NOMO-1 treated with DMSO at 0.1 percent for 48 hours (cell line): ENCODE measurements around the gene LSM14B.

ENCODE experiments used
- DNase-seq: peaks from one replicate; lab custom pipeline; 2025; ENCODE audit not compliant: unreplicated experiment; lab: John Stamatoyannopoulos, UW

The LSM14B gene

DNA sequence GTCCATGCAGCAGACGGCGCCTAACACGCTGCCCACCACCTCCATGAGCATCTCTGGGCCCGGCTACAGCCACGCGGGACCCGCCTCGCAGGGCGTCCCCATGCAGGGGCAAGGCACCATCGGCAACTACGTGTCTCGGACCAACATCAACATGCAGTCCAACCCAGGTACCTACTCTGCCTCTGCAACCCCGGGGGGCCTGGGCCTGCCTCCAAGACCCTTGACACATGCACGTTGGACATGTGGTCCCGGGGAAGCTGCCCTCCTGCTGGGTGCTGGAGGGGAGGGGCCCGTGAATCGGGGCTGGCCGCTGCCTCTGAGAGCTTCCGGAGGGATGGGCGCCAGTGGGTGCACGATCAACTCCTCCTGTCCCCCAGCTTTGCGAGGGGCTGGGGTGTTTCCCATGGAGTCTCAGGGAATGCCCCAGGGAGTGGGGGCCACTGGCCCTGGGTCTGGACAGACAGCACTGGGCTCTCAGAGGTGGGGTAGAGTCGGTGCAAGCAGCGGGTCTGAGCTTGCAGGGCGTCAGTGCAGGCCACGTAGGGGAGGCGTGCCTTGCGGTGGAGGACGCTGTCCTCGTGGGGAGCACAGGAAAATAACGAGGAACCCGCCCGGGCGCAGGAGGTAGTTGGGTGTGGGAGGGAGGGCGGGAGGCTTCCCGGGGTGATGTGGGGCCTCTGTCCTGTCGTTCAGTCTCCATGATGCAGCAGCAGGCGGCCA lies 40.6 kb downstream of the LSM14B start:
- no peak for DNase-seq

GRCh38 chr20:62163485-62163865 lies 41.2 kb downstream of the LSM14B start:
- no peak for DNase-seq

DNA sequence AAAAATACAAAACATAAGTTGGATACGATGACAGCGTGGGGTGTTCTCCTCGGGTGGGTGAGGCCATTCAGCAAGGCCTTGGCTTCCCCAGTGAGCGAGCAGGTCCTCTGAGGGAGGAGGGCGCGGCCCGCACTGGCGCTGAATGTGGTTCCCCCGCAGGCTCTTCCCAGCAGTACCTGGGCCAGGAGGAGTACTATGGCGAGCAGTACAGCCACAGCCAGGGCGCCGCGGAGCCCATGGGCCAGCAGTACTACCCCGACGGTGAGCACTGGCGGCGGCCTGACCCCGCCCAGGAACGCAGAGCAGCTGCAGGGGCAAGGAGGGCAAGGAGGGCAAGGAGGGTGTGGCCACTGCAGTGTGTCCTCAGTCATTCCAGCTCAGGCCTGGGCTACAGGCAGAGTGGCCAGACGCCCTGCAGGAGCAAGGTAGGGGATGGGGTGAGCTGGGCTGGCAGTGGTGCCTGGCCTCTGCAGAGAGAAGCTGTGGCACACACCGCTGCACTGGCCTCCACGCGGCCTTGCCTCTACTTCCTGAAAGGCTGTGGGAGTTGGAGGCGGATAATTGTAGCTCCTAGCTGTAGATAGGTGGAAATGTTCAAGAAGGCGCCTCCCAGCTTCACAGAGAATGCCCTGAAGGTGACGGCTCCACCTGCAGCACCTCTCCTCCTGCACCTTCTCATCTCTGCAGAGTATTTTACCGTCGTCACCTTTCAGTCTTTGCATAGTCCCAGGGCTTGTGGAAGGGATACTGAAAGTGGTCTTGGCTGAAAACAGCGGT lies 41.9 kb downstream of the LSM14B start:
- no peak for DNase-seq

GRCh38 chr20:62164879-62165761 lies 42.8 kb downstream of the LSM14B start:
- no peak for DNase-seq

DNA sequence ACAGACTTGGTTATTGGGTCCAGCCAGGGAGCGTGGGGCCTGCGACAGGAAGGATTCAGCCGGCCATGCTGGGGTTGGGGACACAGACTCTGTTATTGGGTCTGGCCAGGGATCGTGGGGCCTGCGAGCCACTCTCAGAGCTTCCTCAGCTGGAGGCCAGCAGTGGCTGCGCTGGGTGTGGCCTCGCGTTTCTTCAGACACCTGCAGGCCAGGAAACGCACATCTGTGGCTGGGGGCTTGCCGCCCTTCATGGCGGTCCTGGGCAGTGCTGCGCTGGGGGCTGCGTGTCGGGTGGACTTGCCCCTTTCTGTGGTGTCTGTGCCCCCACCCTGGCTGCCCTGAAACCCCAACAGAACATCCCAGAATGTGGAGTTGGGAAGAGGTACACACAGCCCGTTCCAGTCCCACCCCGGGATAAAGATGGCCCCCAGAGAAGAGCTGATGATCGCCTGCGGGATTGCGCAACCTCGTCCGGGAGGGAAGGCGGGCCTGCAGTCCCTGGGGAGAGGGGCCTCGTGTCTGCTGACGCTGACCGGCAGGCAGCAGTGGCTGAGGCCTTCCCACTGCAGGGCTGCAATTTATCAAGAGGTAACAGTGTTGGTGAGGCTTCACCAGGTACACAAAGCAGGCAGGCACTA lies 43.6 kb downstream of the LSM14B start:
- DNase-seq, result no peak

DNA sequence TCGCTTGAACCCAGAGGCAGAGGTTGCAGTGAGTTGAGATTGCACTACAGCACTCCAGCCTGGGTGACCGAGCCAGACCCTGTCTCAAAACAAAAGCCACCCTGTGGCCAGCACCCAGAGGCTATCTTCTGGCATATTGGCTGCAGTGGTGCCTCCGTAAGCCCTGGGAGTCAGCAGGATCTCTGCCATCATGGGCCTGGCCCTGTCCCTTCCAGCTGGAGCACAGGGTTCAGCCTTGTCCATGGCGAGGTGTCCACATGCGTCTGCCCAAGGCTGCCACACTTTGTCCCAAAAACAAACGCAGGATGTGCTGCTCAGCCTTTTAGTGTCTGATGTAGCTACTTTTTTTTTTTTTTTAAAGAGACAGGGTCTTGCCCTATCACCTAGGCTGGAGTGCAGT lies 45.2 kb downstream of the LSM14B start:
- DNase-seq, result no peak

GRCh38 chr20:62168061-62168460 lies 45.8 kb downstream of the LSM14B start:
- no peak for DNase-seq

DNA sequence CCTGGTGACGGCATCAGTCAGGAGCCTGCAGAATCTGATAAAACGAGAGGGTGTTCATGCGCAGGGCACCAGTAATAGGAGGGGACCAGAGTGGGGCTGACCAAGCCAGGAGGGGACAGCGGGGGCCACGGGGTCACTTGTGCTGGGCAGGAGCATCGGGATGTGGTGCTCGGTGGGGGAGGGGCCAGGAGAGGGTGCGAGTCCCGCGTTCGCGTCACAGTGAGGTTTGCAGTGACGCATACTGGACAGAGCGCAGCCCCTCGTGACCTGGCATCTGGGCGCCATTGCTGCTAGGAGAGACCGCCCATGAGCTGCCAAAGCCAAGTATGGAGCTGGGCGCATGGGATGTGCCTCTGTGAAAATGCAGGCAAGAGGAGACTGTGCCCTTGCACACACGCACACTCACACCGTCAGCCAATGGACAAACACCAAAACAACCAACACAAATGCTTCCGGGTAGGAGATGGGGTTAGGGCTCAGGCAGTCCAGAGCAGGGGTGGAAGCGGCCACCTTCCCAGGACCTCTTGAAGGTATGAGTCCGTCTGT lies 46.7 kb downstream of the LSM14B start:
- no peak for DNase-seq

DNA sequence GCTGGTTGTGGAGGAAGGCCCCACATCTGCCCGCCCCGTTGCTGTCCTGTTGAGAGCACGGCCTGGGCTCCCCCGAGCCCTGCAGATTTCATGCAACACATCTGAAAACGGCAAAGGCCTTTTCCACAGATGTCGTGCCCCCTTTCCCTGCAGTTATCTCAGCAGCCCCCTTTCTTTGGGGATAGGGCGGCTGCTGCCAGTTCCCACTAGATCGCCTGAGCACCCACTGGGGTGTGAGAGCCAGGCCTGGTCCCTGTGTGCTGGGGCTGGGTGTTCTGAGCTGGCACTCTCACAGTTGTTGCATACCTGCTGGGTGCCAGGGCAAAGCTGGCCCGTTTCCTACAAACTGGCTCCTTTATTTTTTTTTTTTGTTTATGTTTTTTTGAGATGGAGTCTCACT lies 48.3 kb downstream of the LSM14B start:
- no peak for DNase-seq

- no peak for DNase-seq
Measured at GRCh38 chr20:62171245-62171644, 49.0 kb downstream of the LSM14B start.

GRCh38 chr20:62172666-62173065 lies 50.4 kb downstream of the LSM14B start:
- no peak for DNase-seq

DNA sequence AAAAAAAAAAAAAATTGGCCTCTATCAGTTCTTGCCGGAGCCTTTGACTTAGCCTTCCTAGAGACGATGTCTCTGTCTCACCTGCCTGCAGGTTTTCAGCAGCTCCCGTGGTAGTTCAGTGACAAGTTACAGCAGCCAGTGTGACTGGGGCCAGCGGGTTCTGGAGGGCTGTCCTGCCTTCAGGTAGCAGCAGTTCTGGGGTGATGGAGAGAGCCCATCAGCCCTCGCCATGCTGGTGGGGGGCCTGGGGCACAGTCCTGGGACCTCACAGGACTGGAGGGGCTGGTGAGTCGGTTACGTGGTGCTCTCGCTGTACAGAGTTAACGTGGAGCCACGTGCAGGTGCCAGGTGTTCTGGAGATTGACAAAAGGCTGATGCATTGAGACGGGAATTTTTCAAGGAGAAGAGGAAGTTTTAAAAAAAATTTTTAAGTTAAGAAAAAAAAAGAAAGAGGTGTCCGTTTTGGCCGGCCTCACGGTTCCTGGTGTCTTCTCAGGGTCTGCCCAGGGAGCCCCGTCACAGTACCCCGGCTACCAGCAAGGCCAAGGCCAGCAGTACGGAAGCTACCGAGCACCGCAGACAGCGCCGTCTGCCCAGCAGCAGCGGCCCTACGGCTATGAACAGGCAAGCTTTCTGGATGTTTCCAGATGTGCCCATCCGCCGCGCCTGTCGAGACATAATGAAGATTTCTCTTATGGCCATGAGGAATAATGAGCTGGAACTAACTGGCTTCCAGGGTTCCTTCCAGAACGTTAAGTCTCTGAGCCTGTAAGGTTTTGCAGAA lies 51.9 kb downstream of the LSM14B start:
- DNase-seq, result no peak

- DNase-seq, result no peak
Measured at GRCh38 chr20:62174870-62175624, 52.8 kb downstream of the LSM14B start.

- no peak for DNase-seq
Measured at GRCh38 chr20:62175711-62176110, 53.4 kb downstream of the LSM14B start.

DNA sequence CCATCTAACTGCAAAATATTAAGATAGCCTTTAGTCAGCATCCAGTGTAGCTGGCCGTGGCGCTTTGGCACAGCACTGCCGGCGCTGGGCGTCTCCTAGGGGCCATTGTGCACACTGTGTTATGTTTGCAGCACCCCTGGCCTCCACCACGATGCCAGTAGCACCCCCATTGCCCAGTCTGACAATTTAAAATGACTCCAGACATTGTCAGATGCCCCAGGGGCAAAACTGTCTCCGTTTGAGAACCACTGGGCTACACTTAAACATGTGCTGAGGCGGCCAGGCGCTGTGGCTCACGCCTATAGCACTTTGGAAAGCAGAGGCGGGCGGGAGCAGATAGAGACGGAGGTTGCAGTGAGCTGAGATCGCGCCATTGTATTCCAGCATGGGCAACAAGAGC lies 54.6 kb downstream of the LSM14B start:
- DNase-seq, result no peak

DNA sequence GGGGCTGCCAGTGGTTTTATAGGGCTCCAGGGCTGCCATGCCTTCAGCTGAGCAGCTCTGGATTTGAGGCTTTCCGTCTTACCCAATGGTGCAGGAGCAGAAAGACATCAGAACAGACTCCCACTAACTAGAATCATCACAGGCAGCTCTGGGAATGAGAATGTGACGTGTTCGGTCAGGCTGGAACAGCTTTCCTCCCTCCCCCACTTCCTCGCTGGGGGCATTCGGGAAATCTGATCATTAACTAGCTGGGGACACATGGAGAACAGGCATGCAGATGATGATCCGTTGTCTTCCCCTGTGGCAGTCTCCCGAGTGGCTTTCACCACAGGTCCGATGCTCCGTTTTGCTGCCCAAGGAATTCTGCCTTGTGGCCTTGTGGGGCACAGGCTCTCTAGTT lies 55.0 kb downstream of the LSM14B start:
- no peak for DNase-seq

DNA sequence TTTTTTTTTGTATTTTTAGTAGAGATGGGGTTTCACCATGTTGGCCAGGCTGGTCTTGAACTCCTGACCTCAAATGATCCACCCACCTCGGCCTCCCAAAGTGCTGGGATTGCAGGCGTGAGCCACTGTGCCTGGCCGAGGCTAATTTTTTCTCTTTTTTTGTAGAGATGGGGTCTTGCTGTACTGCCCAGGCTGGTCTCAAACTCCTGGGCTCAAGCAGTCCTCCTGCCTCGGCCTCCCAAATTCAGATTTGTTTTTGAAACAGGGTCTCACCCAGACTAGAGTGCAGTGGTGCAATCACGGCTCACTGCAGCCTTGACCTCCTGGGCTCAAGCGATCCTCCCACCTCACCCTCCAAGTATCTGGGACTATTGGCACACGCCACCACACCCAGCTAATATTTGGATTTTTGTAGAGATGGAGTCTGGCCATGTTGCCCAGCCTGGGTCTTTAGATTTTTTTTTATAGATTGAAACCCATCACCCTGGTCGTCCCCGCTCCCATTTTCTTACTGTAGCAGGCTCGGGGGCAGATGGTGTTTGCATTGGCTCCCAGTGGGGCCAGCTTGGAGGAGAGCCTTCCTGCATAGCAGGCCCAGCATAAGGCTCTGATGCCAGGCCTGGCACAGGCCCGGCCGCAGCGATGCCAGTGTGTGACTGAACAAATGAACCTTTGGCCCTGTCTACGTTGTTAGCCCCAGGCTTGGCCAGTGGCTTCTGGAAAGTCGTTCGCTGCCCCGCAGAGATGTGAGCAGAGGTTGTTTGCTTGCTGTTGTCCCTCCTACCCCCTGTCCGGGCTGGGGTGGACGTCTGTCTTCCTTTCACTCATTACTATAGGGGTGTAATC lies 56.3 kb downstream of the LSM14B start:
- DNase-seq, result no peak

GRCh38 chr20:62179162-62179504 lies 56.9 kb downstream of the LSM14B start:
- no peak for DNase-seq

DNA sequence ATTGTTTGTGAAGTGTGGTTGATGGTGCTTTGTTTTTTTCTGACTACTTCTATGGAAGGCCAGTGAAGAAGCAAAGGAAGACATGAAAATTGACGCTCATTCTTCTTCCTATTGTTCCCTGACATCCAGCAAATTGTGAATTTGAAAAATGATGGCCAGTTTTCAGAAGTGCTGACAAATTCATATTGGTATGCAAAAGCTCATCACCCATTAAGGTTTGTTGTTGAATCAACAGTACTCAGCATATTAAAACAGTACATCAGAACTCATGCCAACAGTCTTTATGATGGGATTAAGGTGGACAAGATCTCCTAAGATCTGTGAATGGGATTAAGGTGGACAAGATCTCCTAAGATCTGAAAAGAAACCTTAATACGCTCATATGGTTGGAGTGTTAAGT lies 59.5 kb downstream of the LSM14B start:
- DNase-seq, result no peak
